ENCODE measurements around the gene LINC01488.

LINC01488 gene

GRCh38 chr11:69447786-69448185 lies 33.7 kb upstream of the LINC01488 start:
- H3F3A ChIP-seq (ENCODE audit: control insufficient read depth, insufficient read depth), result no peaks in the 10 kb centered on the region
- H3K4me1 ChIP-seq (ENCODE audit: control insufficient read depth, low read length), result 0 out of 2 replicates have a peak, but pooled peaks cover 3% of the 10 kb centered on the region
- H3K27me3 ChIP-seq (ENCODE audit: control insufficient read depth, low read length), result peaks cover 4% of the 10 kb centered on the region
- H3K27ac ChIP-seq (ENCODE audit: low read depth, low read length), result no peak overlapping the region
- no peaks in the 10 kb centered on the region for H3K36me3 ChIP-seq (ENCODE audit: control insufficient read depth, low read length)
- no peaks in the 10 kb centered on the region for H3K9me2 ChIP-seq (replicated peaks; ENCODE audit: control insufficient read depth, low read length)
- H3K79me2 ChIP-seq (ENCODE audit: control insufficient read depth, low read length), result no peaks in the 10 kb centered on the region
- TF ChIP-seq CTCF (IDR thresholded peaks at IDR 0.05; ENCODE audit: low read depth, low read length, poor library complexity, severe bottlenecking) (no peak), EZH2phosphoT487 (IDR thresholded peaks at IDR 0.05; ENCODE audit: borderline replicate concordance, low read length) (no peak)
- no peak overlapping the region for H3K4me3 ChIP-seq (ENCODE audit: low read length)
- no peaks in the 10 kb centered on the region for H4K20me1 ChIP-seq (ENCODE audit: control insufficient read depth, insufficient read depth, low read depth, low read length)
- H3K4me2 ChIP-seq (ENCODE audit: low read length), result no peak overlapping the region
- no peaks in the 10 kb centered on the region for H3K9me3 ChIP-seq (ENCODE audit: control insufficient read depth, insufficient read depth, low read length)

GRCh38 chr11:69448471-69449284 lies 32.8 kb upstream of the LINC01488 start:
- Histone ChIP-seq H3K4me2 (ENCODE audit: low read length) (no peak overlapping the region), H3K36me3 (ENCODE audit: control insufficient read depth, low read length) (no peaks in the 10 kb centered on the region), H3K79me2 (ENCODE audit: control insufficient read depth, low read length) (no peaks in the 10 kb centered on the region), H3K27ac (ENCODE audit: low read depth, low read length) (no peak overlapping the region), H3K4me1 (ENCODE audit: control insufficient read depth, low read length) (no peaks in the 10 kb centered on the region), H3K27me3 (ENCODE audit: control insufficient read depth, low read length) (peaks cover 2% of the 10 kb centered on the region; the same call in 1 of the 2 replicates), H3F3A (ENCODE audit: control insufficient read depth, insufficient read depth) (no peaks in the 10 kb centered on the region), H3K4me3 (ENCODE audit: low read length) (no peak overlapping the region), H3K9me2 (replicated peaks; ENCODE audit: control insufficient read depth, low read length) (no peaks in the 10 kb centered on the region), H4K20me1 (ENCODE audit: control insufficient read depth, insufficient read depth, low read depth, low read length) (no peaks in the 10 kb centered on the region), H3K9me3 (ENCODE audit: control insufficient read depth, insufficient read depth, low read length) (no peaks in the 10 kb centered on the region)
- TF ChIP-seq CTCF (IDR thresholded peaks at IDR 0.05; ENCODE audit: low read depth, low read length, poor library complexity, severe bottlenecking) (no peak), EZH2phosphoT487 (IDR thresholded peaks at IDR 0.05; ENCODE audit: borderline replicate concordance, low read length) (no peak)

- no peaks in the 10 kb centered on the region for H4K20me1 ChIP-seq (ENCODE audit: control insufficient read depth, insufficient read depth, low read depth, low read length)
- H3K27me3 ChIP-seq (ENCODE audit: control insufficient read depth, low read length), result no peaks in the 10 kb centered on the region
- no peak overlapping the region for H3K27ac ChIP-seq (ENCODE audit: low read depth, low read length)
- H3K9me2 ChIP-seq (replicated peaks; ENCODE audit: control insufficient read depth, low read length), result no peaks in the 10 kb centered on the region
- no peaks in the 10 kb centered on the region for H3F3A ChIP-seq (ENCODE audit: control insufficient read depth, insufficient read depth)
- H3K79me2 ChIP-seq (ENCODE audit: control insufficient read depth, low read length), result no peaks in the 10 kb centered on the region
- H3K4me2 ChIP-seq (ENCODE audit: low read length), result no peak overlapping the region
- TF ChIP-seq EZH2phosphoT487 (IDR thresholded peaks at IDR 0.05; ENCODE audit: borderline replicate concordance, low read length) (no peak), CTCF (IDR thresholded peaks at IDR 0.05; ENCODE audit: low read depth, low read length, poor library complexity, severe bottlenecking) (no peak)
- no peaks in the 10 kb centered on the region for H3K36me3 ChIP-seq (ENCODE audit: control insufficient read depth, low read length)
- H3K9me3 ChIP-seq (ENCODE audit: control insufficient read depth, insufficient read depth, low read length), result no peaks in the 10 kb centered on the region
- H3K4me3 ChIP-seq (ENCODE audit: low read length), result no peak overlapping the region
- no peaks in the 10 kb centered on the region for H3K4me1 ChIP-seq (ENCODE audit: control insufficient read depth, low read length)
These were observed 32.0 kb upstream of the LINC01488 start for GRCh38 chr11:69449320-69450063.

Measured in DOHH2 (cell line).